Hepatocyte (in vitro differentiated cells): ENCODE measurements around the gene GRID1. TPM values are rescaled to one million over a fixed set of nuclear protein-coding genes. Genes with fewer than 3 reads are reported as not detected.

Experiments used
- DNase-seq: peaks from one replicate; pipeline ENCODE4 v3.0.0-alpha.2; 2016; ENCODE audit warnings: low spot score
- H2AFZ ChIP-seq: fragments of 200-600 bp; sonication (generic); 2 replicates; pipeline ENCODE4 v1.6.0; 2016; ENCODE audit warnings: antibody characterized with exemption, mild to moderate bottlenecking
- H3K27ac ChIP-seq: fragments of 200-600 bp; sonication (generic); 2 replicates; pipeline ENCODE4 v1.5.1; 2016; ENCODE audit warnings: mild to moderate bottlenecking
- H3K27me3 ChIP-seq: fragments of 200-600 bp; sonication (generic); 2 replicates; pipeline ENCODE4 v1.6.1; 2016
- H3K36me3 ChIP-seq: fragments of 200-600 bp; sonication (generic); replicated peaks from 2 replicates; pipeline ENCODE4 v1.5.1; 2016; ENCODE audit warnings: low read depth; ENCODE audit not compliant: insufficient read depth
- H3K4me1 ChIP-seq: fragments of 200-600 bp; sonication (generic); 2 replicates; pipeline ENCODE4 v1.5.1; 2016; ENCODE audit warnings: mild to moderate bottlenecking, moderate library complexity; ENCODE audit not compliant: insufficient read depth
- H3K4me2 ChIP-seq: fragments of 200-600 bp; sonication (generic); 2 replicates; pipeline ENCODE4 v1.6.0; 2016
- H3K4me3 ChIP-seq: fragments of 200-600 bp; sonication (generic); 2 replicates; pipeline ENCODE4 v1.5.1; 2016; ENCODE audit warnings: mild to moderate bottlenecking
- H3K79me2 ChIP-seq: fragments of 200-600 bp; sonication (generic); 2 replicates; pipeline ENCODE4 v1.6.0; 2017; ENCODE audit warnings: mild to moderate bottlenecking
- H3K9me2 ChIP-seq: fragments of 200-600 bp; sonication (generic); replicated peaks from 2 replicates; pipeline ENCODE4 v1.6.0; 2017; ENCODE audit warnings: mild to moderate bottlenecking; ENCODE audit not compliant: insufficient read depth
- H3K9me3 ChIP-seq: fragments of 200-600 bp; sonication (generic); 2 replicates; pipeline ENCODE4 v1.5.1; 2016; ENCODE audit warnings: low read depth, mild to moderate bottlenecking
- H4K20me1 ChIP-seq: fragments of 200-600 bp; sonication (generic); 2 replicates; pipeline ENCODE4 v1.6.0; 2016; ENCODE audit warnings: mild to moderate bottlenecking; ENCODE audit not compliant: insufficient read depth, poor library complexity, severe bottlenecking
- CTCF ChIP-seq: fragments of 200-600 bp; sonication (generic); IDR thresholded peaks from 2 replicates; pipeline ENCODE4 v1.5.1; 2016; ENCODE audit warnings: antibody characterized with exemption, mild to moderate bottlenecking; ENCODE audit not compliant: poor library complexity
- EZH2 ChIP-seq: fragments of 200-600 bp; sonication (generic); IDR thresholded peaks from 2 replicates; pipeline ENCODE4 v1.6.1; 2016; ENCODE audit warnings: antibody characterized with exemption, mild to moderate bottlenecking, borderline replicate concordance
- EZH2phosphoT487 ChIP-seq: fragments of 200-600 bp; sonication (generic); IDR thresholded peaks from one replicate; pipeline ENCODE4 v1.6.1; 2018; ENCODE audit warnings: antibody characterized with exemption, mild to moderate bottlenecking, low read depth, moderate library complexity; ENCODE audit not compliant: unreplicated experiment, severe bottlenecking
- WGBS: methylation state at CpG from one replicate; pipeline ENCODE4 v1.1.6; 2016; ENCODE audit warnings: low lambda C conversion rate; ENCODE audit errors: missing lambda C conversion rate; 5-methylcytosine and 5-hydroxymethylcytosine counted together
- polyA plus RNA-seq: library from polyadenylated mRNA; unstranded; fragments of >200 nt; fragmentation: Nextera tagmentation; extraction: Ambion mirVana; gene quantifications from 2 replicates; pipeline ENCODE4 v1.2.1, GENCODE V29; 2016
- total RNA-seq: library from RNA; depleted of rRNA; stranded (reverse); fragments of >200 nt; gene quantifications from 2 replicates; pipeline ENCODE4 v1.2.3, GENCODE V29; 2014

Gene GRID1
- total and polyA plus RNA-seq, 2 experiments from 2014 or later: 0.07 to 0.37 TPM

DNA sequence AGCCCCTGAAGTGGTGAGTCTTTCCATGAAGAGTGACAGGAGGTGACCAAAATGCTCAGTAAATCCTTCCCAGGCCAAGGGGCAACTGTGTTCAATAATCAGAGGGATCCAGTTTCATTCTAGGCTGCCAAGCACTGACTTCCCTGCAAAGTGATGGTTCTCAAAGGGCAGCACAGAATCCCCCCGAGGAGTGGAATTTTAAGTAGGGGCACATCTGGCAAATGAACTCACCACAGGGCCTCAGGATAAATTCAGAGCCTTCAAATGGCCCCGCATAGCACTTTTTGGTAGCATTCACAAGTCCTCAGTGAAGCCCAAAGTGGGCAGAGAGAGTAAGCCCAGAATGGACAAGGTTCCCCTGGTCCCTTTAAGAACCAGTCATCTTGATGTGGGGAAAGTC, 602.5 kb downstream of the GRID1 start:
- Histone ChIP-seq H3K27ac (no peak overlapping the region), H3K9me3 (no peaks in the 10 kb centered on the region), H3K4me1 (no peaks in the 10 kb centered on the region), H3K36me3 (no peaks in the 10 kb centered on the region), H3K4me3 (no peak overlapping the region), H3K9me2 (no peaks in the 10 kb centered on the region), H2AFZ (no peak overlapping the region), H3K27me3 (no peaks in the 10 kb centered on the region), H3K79me2 (no peaks in the 10 kb centered on the region), H4K20me1 (no peaks in the 10 kb centered on the region), H3K4me2 (no peak overlapping the region)
- WGBS: 61% methylated on average over 2 of the region's 2 CpGs
- no peak for TF ChIP-seq EZH2phosphoT487
- TF ChIP-seq CTCF: no peak
- TF ChIP-seq EZH2: no peak
- no peak for DNase-seq

DNA sequence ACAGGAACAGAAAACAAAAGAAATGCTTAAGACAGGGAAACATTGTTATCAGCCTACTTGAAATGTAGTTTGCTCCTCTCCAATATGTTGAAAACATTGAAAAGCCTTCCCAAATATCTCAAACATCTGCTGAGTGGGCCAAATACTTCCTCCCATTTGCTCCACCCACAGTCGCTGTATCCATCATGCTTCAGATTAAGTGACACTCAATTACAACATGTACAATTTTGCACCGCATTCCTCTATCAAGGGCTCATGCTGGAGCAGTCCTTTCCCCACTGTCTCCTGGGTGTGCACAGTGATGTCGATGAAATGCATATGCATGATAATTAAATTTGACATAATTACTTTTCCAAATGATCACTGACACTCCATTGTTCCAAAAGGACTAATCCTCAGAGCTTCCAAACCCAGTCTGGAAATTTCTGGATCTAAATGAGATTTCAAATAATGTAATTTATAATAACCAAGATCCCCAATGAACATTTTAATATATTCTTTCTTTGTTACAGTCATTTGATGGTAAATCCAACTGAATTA, 604.6 kb downstream of the GRID1 start:
- Histone ChIP-seq H3K4me1 (no peaks in the 10 kb centered on the region), H3K4me3 (no peak overlapping the region), H4K20me1 (no peaks in the 10 kb centered on the region), H3K9me2 (no peaks in the 10 kb centered on the region), H3K27me3 (no peaks in the 10 kb centered on the region), H3K27ac (no peak overlapping the region), H3K79me2 (no peaks in the 10 kb centered on the region), H3K36me3 (no peaks in the 10 kb centered on the region), H2AFZ (no peak overlapping the region), H3K9me3 (no peaks in the 10 kb centered on the region), H3K4me2 (no peak overlapping the region)
- 90% methylated on average over 3 of the region's 3 CpGs for WGBS
- DNase-seq: no peak
- TF ChIP-seq CTCF (no peak), EZH2 (no peak), EZH2phosphoT487 (no peak)

DNA sequence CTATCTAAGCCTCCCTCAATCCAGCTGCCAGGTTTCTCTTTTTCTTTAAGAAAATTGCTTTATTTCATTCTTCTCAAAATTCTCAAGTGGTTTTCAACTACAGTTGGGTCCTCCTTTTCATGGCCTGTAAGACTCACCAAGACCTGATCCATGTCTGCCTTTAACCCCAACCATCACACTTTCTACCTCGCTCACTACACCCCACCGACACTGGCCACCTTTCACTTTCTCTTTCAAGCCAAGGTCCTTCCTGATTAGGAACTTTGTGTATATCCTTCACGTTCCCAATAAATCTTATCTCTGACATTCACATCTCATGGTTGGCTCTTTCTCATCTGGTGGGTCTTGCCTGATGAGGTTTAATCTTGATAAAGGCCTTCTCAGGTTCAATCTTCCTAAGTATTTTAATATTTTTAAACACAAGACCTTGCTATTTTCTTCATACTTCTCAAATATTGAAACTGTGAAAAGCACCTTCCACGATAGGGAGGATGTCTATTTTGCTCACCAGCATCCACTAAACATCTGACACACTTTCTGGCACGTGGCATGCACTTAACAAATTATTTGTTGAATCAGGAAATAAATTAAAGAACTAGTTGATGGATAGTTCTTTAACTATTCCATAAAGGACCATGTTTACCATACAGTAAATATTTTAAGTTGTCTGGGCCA, 624.8 kb downstream of the GRID1 start:
- TF ChIP-seq CTCF (no peak), EZH2phosphoT487 (no peak), EZH2 (no peak)
- Histone ChIP-seq H3K27me3 (no peaks in the 10 kb centered on the region), H3K79me2 (no peaks in the 10 kb centered on the region), H3K27ac (no peak overlapping the region), H4K20me1 (no peaks in the 10 kb centered on the region), H3K9me2 (no peaks in the 10 kb centered on the region), H2AFZ (no peak overlapping the region), H3K36me3 (no peaks in the 10 kb centered on the region), H3K4me1 (no peaks in the 10 kb centered on the region), H3K4me2 (no peak overlapping the region), H3K4me3 (no peak overlapping the region), H3K9me3 (no peaks in the 10 kb centered on the region)
- no peak for DNase-seq
- 84% methylated on average over 5 of the region's 5 CpGs for WGBS
